ENCODE results near the gene THRA. TPM values are rescaled to one million over a fixed set of nuclear protein-coding genes. Genes with fewer than 3 reads are reported as not detected.

Gene THRA
- total and polyA plus RNA-seq, 2 donors (not counting 3 experiments of a cell fraction or from before 2014, with no cell fraction given): 17.4 to 29.6 TPM

DNA sequence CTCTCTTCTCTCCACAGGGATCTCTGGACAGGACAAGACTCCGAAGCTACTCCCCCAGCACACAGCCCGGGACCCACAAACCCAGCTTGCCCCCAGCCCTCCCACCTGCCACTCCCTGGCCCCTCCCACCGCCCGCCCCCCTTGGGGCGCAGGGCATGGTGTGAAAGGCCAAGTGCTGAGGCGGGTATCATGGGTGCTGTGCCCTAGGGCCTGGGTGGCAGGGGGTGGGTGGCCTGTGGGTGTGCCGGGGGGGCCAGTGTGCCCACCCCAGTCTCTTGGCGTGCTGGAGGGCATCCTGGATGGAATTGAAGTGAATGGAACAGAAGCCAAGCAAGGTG is 11.4 kb downstream of the THRA start:
- FAIRE-seq (no peak), DNase-seq (ENCODE audit: low read depth, low spot score) (no peak)
- TF ChIP-seq JUN (IDR thresholded peaks at IDR 0.05; ENCODE audit: borderline replicate concordance, insufficient read depth, insufficient read length, low read depth): no peak
- TF ChIP-seq POLR2AphosphoS5 (IDR thresholded peaks at IDR 0.05; ENCODE audit: insufficient read depth, low read depth, low read length): no peak
- TF ChIP-seq EZH2 (IDR thresholded peaks at IDR 0.05; ENCODE audit: borderline replicate concordance, low read depth, low read length, severe bottlenecking): no peak
- no peak for TF ChIP-seq GATA2 (IDR thresholded peaks at IDR 0.05; ENCODE audit: insufficient read depth, insufficient read length, low read depth, low read length)
- TF ChIP-seq POLR2A (IDR thresholded peaks at IDR 0.05; ENCODE audit: low read depth, low read length): no peak
- TF ChIP-seq, protein P1, sequence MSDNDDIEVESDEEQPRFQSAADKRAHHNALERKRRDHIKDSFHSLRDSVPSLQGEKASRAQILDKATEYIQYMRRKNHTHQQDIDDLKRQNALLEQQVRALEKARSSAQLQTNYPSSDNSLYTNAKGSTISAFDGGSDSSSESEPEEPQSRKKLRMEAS (IDR thresholded peaks at IDR 0.05; ENCODE audit: insufficient read depth, insufficient read length): no peak
- TF ChIP-seq, protein P2, sequence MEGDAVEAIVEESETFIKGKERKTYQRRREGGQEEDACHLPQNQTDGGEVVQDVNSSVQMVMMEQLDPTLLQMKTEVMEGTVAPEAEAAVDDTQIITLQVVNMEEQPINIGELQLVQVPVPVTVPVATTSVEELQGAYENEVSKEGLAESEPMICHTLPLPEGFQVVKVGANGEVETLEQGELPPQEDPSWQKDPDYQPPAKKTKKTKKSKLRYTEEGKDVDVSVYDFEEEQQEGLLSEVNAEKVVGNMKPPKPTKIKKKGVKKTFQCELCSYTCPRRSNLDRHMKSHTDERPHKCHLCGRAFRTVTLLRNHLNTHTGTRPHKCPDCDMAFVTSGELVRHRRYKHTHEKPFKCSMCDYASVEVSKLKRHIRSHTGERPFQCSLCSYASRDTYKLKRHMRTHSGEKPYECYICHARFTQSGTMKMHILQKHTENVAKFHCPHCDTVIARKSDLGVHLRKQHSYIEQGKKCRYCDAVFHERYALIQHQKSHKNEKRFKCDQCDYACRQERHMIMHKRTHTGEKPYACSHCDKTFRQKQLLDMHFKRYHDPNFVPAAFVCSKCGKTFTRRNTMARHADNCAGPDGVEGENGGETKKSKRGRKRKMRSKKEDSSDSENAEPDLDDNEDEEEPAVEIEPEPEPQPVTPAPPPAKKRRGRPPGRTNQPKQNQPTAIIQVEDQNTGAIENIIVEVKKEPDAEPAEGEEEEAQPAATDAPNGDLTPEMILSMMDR (IDR thresholded peaks at IDR 0.05; ENCODE audit: extremely low read depth in 1 of 2, insufficient read depth in 1 of 2, low read depth in 1 of 2, low read length in 2 of 2): no peak
- TF ChIP-seq MYC (IDR thresholded peaks at IDR 0.05; ENCODE audit: low read depth, low read length): no peak
- no peak for TF ChIP-seq FOS (IDR thresholded peaks at IDR 0.05; ENCODE audit: borderline replicate concordance, insufficient read depth, low read length)
- intact Hi-C loops (cut with micrococcal nuclease): no loop called here
- Histone ChIP-seq H4K20me1 (replicated peaks; ENCODE audit: control insufficient read depth, extremely low read depth, insufficient read depth, low read length) (no peaks in the 10 kb centered on the region), H2AFZ (ENCODE audit: low read depth, low read length) (no peak overlapping the region), H3K27ac (ENCODE audit: insufficient read depth, low read depth, low read length) (no peak overlapping the region), H3K79me2 (ENCODE audit: control insufficient read depth, insufficient read depth, low read length) (no peaks in the 10 kb centered on the region), H3K4me3 (replicated peaks in 1 of 3; ENCODE audit: insufficient read depth in 1 of 3, low read depth in 1 of 3, low read length in 3 of 3) (no peak overlapping the region), H3K9ac (replicated peaks; ENCODE audit: extremely low read depth, insufficient read depth, low read length) (no peak overlapping the region), H3K9me1 (replicated peaks; ENCODE audit: control insufficient read depth, extremely low read depth, insufficient read depth, low read length) (no peaks in the 10 kb centered on the region), H3K9me3 (replicated peaks; ENCODE audit: control insufficient read depth, insufficient read depth, low read length) (no peaks in the 10 kb centered on the region), H3K4me2 (ENCODE audit: insufficient read depth, low read length) (no peak overlapping the region), H3K4me1 (ENCODE audit: control insufficient read depth, extremely low read depth, insufficient read depth, low read length) (peaks cover 24% of the 10 kb centered on the region), H3K27me3 (ENCODE audit: control insufficient read depth in 2 of 2, insufficient read depth in 2 of 2, low read length in 2 of 2) (no peaks in the 10 kb centered on the region), H3K36me3 (ENCODE audit: control insufficient read depth in 2 of 2, extremely low read depth in 1 of 2, insufficient read depth in 2 of 2, low read length in 2 of 2) (peaks cover 0 to 10% of the 10 kb centered on the region in 2 experiments)
- ChIA-PET CTCF (interaction anchor here (1.2 to 6.8 kb wide), 12 partner anchors 8 to 59 kb away, joined by 4 to 62 read pairs (median 22); partner anchors contain the start of genes CSF3, MED24 and MSL1), POLR2A (no interaction called here)
- dilution Hi-C loops (cut with MboI; ENCODE audit: extremely low pct_ligation_motif_present, low sequenced_read_pairs): no loop called here
- BruUV-seq (replicated peaks): no TSS peak

All from endothelial cell of umbilical vein (primary cell).